ENCODE data around the gene ZNF397. TPM values are rescaled to one million over a fixed set of nuclear protein-coding genes. Genes with fewer than 3 reads are reported as not detected.
A peak's percentile ranks its signal among the peaks of the same experiment; 100 is the strongest.
"Not testable (repeated sequence)": the region's sequence is repeated elsewhere in the genome, so short reads cannot be mapped to it uniquely, and the experiment has no call there.

ZNF397 gene
- polyA plus RNA-seq (ENCODE audit: insufficient read length in 12 of 12): 10 to 100 TPM in 11 of 12 donors, not detected in 1; 25.2 to 58.6 (median 33.8) TPM
- long read RNA-seq, donor 1, full-length matches to known transcripts: 6 of 14 reads
- long read RNA-seq, donor 1, partial matches to known transcripts: 8 of 14 reads
- long read RNA-seq, donor 1, other reads (novel, unspliced or antisense): 0 of 14 reads
- long read RNA-seq, donor 2, full-length matches to known transcripts: 4 of 11 reads
- long read RNA-seq, donor 2, partial matches to known transcripts: 7 of 11 reads
- long read RNA-seq, donor 2, other reads (novel, unspliced or antisense): 0 of 11 reads
- long read RNA-seq, donor 3, partial matches to known transcripts: 0 of 2 reads
- long read RNA-seq, donor 3, other reads (novel, unspliced or antisense): 0 of 2 reads
- long read RNA-seq, donor 4, full-length matches to known transcripts: 3 of 18 reads
- long read RNA-seq, donor 4, partial matches to known transcripts: 6 of 18 reads
- long read RNA-seq, donor 4, other reads (novel, unspliced or antisense): 9 of 18 reads
- long read RNA-seq, donor 5, full-length matches to known transcripts: 3 of 3 reads
- long read RNA-seq, donor 5, partial matches to known transcripts: 0 of 3 reads
- long read RNA-seq, donor 5, other reads (novel, unspliced or antisense): 0 of 3 reads
- long read RNA-seq, donor 6, full-length matches to known transcripts: 4 of 4 reads
- long read RNA-seq, donor 6, partial matches to known transcripts: 0 of 4 reads
- long read RNA-seq, donor 6, other reads (novel, unspliced or antisense): 0 of 4 reads
- long read RNA-seq, donor 7, partial matches to known transcripts: 0 of 2 reads
- long read RNA-seq, donor 7, other reads (novel, unspliced or antisense): 0 of 2 reads
- long read RNA-seq, donor 8, full-length matches to known transcripts: 4 of 4 reads
- long read RNA-seq, donor 8, partial matches to known transcripts: 0 of 4 reads
- long read RNA-seq, donor 8, other reads (novel, unspliced or antisense): 0 of 4 reads
- long read RNA-seq, donor 9, partial matches to known transcripts: 0 of 2 reads
- long read RNA-seq, donor 9, other reads (novel, unspliced or antisense): 0 of 2 reads
- long read RNA-seq, donor 10, partial matches to known transcripts: 0 of 3 reads
- long read RNA-seq, donor 10, other reads (novel, unspliced or antisense): 0 of 3 reads
- long read RNA-seq, donor 11, partial matches to known transcripts: 0 of 3 reads
- long read RNA-seq, donor 11, other reads (novel, unspliced or antisense): 0 of 3 reads

DNA sequence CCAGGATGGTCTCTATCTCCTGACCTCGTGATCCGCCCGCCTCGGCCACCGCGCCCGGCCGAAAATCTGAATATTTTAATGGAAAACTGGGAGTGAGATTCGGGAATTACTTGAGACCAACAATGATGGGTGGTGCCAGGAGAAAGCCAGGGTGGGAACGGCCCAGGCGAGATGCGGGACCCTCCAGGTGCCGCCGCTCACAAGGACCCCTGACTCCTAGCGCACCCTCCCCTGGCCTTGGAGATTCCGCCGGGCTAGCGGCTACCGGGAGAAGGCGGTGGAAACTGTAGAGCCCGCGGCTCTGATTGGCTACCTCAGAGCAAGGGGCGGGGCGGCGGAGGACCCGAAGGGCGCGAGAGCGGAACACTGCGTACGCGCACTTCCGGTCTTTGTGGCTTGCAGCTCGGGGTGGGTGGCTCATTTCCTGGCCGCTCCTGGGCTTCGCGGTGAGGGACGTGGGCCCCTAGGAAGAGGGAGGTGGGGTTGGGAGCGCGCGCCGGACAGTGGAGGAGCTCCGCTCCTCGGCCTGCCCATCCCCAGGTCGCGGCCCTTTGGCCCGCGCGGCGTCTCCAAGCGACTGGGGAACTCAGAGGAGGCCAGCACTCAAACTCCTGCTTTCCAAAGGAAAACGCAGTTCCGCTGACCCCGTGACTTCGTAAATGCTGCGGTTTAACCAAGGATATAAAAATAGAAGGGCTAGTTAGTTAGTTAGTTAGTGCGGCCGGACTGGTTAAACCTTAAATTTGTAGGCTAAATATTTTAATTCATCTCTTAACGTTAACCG lies at the start of gene ZNF397:
TSS of gene ZNF397 (plus strand) at position 371 of the 784 bp plus-strand sequence. CDS start 1,437 bp downstream, outside the sequence.
- DNase-seq: peak; percentile 97

DNA sequence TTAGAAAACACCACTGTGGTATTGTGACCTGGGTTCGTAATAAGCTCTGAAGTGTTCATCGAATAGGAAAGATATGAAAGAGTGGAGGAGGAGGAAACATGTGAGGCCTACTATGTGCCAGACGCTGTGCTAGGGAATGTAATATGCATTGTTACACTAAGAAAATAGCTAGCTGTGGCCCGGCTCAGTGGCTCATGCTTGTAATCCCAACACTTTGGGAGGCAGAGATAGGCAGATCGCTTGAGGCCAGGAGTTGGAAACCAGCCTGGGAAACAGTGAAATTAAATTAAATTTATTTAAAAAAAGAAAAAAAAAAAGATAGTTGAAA lies 49.2 kb upstream of the ZNF397 start:
- no peak for DNase-seq

DNA sequence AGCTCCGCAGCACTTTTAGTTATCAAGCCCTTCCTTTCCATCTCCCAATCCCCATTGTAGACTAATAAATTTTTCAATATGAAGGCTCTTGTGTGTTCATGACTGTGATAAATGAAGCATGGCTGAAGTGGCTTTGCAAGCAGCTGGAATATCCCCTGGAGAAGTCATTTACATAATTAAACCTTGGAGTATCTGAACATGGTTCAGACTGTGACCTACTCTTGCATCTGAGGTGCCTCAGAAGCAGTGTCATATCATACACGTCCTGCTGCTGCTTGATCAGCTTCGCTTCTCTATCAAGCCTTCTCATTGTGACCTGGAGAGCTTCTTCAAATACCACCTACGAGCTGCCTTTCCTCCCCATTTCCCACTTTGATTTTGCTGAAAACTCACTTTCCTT lies 48.4 kb upstream of the ZNF397 start:
- DNase-seq: no peak

DNA sequence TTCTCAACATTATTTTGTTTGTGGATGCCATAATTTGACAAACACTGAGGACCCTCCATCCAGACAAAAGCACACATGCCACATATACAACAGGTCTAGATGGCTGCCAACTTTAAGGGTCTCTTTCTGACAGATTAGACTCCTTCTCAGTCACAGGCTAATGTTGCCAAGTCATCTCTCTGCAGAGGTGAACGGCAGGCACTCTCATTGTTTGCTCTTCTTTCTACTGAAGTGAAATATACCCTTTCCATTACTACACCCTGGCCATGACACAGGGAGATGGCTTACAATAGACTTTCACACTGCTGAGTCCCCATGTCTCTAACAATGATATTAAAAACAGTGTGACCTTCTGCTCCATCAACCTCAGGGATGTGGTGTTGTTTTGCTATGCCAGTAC lies 47.5 kb upstream of the ZNF397 start:
- DNase-seq: no peak

DNA sequence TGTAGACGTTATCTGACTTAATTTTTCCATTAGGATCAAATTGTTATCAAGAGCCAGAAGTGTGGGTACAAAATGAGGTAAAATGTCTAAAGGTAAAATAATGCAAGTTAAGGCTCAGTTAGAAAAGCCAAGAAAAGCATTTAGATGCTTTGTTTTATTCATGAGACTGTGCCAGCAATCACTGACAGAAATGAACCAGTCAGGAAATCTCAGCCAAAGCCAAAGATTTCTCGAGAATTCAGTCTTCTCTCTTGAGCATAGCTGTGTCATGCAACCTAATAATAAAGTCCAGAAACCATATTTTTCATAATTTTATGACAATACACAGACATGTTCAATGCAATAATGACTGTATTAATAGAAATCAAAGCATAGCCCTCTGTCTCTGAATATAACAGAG lies 43.5 kb upstream of the ZNF397 start:
- DNase-seq: no peak

DNA sequence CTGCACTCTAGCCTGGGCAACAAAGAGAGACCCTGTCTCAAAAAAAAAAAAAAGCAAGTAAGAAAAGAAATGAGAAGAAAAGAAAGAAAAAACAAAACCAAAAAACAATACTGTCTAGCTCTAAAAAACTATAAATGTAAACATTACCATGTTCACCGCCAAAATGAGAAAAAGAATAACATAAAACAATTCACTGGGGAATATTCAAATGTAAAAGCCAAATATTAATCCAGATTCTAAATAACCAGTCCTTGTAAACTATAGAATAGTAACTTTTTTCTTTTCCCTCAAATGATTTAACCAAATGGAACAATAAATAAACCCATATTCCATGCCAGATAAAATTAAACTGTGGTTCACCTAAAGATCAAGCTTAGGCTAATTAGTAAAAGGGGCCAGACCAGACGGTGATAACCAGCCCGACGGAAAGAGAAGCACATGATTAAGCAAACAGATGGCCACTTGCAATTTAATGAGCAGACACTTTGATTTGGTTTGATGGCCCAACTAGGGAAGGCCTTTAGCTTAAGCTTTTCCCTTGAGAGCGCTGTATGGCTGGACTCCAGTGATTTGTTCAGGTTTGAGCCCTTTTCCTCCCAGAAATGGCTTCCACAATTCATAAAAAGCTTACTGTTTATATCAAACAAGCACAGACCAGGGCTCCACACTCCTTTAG lies 39.4 kb upstream of the ZNF397 start:
- DNase-seq: no peak

DNA sequence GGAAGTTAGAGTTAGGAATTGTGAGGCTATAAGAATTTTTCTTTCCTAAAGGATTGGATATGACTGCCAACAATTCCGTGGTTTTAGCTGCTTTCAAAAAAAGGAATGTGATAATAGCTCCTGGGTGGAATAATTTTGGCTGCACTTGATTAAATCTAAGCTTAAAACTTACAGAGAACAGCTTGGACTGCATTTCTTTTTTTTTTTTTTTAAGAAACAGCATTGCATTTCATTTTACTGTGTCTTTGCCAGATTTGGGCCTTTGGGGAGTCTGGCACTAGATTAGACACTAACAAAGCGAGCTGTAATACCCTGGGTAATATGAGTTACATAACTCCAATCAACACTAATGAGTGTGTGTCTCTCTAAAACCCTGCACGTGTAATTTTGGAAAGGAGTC lies 37.8 kb upstream of the ZNF397 start:
- peak; percentile 76 for DNase-seq

DNA sequence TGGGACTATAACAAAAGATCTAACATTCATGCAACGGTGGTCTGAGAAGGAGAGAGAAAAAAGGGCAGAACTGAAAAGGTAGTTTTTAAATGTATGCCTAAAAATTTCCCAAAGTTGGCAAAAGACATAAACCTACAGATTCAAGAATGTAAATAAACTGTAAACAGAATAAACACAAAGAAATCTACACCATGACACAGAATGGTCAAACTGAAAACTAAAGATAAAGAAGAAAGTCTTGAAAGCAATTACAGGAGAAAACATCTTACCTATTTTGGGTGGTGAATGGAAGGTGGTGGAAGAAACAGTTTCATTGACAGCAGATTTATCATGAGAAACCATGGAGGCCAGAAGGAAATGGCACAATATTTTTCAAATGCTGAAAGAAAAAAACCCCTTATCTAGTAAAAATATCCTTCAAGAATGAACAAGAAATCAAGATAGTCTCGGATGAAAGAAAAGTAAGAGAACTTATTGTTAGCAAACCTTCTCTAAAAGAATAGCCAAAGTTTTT lies 35.6 kb upstream of the ZNF397 start:
- no peak for DNase-seq

DNA sequence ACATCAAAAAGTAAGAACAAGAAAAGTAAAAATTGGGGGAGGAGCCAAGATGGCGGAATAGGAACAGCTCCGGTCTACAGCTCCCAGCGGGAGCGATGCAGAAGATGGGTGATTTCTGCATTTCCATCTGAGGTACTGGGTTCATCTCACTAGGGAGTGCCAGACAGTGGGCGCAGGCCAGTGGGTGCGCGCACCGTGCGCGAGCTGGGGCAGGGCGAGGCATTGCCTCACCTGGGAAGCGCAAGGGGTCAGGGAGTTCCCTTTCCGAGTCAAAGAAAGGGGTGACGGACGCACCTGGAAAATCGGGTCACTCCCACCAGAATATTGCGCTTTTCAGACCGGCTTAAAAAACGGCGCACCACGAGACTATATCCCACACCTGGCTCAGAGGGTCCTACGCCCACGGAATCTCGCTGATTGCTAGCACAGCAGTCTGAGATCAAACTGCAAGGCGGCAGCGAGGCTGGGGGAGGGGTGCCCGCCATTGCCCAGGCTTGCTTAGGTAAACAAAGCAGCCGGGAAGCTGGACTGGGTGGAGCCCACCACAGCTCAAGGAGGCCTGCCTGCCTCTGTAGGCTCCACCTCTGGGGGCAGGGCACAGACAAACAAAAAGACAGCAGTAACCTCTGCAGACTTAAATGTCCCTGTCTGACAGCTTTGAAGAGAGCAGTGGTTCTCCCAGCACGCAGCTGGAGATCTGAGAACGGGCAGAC lies 34.9 kb upstream of the ZNF397 start:
- not testable (repeated sequence) for DNase-seq

DNA sequence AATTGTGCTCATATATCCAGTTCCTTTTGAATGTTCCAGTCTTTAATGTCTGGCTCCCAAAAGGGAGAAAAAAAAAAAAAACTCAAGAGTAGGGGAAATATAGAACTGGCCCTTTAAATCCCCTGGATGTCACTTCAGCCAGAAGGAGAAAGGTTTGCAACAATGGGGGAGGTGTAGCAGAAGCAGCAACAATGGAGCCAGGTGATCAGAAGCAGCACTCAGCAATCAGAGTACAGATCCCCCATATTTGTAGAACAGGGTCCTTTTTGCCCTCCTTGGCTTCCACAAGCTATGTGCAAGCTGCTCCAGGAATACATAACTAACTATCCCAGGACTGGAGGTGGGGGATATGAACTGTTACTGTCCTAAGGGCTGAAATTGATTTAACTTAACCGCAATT lies 25.8 kb upstream of the ZNF397 start:
- DNase-seq: no peak

DNA sequence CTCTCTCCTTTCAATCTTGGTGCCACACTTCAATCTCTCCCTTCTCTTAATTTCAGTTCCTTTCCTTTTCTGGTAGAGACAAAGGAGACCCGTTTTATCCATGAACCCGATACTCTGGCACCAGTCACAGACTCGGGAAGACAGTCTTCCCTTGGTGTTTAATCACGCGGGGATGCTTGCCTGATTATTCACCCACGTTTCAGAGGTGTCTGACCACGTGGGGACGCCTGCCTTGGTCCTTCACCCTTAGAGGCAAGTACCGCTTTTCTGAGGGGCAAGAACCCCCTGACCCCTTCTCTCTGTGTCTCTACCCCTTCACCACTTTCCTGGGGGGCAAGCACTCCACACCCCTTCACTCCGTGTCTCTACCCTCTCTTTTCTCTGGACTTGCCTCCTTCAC lies 24.2 kb upstream of the ZNF397 start:
- not testable (repeated sequence) for DNase-seq

DNA sequence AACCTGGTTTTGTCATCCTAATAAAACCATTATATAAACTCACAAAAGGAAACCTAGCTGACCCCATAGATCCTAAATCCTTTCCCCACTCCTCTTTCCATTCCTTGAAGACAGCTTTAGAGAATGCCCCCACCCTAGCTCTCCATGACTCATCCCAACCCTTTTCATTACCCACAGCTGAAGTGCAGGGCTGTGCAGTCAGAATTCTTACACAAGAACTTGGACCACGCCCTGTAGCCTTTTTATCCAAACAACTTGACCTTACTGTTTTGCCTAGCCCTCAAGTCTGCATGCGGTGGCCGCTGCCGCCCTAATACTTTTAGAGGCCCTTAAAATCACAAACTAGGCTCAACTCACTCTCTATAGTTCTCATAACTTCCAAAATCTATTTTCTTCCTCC lies 21.5 kb upstream of the ZNF397 start:
- DNase-seq: not testable (repeated sequence)

DNA sequence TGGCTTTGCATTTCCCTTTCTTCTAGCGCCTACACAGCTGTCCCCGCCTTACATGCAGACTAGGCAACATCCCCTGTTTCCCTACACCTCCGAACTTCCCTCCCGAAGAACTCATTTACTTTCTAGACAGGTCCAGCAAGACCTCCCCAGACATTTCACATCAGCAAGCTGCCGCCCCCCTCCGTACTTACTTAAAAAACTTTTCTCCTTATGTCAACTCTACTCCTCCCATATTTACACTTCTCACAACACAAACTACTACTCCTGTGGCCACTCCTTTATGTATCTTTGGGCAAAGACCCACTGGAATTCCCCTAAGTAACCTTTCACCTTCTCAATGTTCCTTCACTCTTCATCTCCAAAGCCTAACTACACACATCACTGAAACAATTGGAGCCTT lies 20.4 kb upstream of the ZNF397 start:
- no peak for DNase-seq

DNA sequence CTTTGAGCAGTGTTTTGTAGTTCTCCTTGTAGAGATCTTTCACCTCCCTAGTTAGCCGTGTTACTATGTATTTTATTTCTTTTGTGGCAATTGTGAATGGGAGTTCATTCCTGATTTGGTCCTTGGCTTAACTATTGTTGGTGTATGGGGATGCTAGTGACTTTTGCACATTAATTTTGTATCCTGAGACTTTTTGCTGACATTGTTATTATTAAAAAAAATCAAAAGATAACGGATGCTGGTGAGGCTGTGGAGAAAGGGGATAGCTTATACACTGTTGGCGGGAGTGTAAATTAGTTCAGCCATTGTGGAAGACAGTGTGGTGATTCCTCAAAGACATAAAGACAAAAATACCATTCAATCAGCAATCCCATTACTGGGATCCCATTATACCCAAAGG lies 17.0 kb upstream of the ZNF397 start:
- DNase-seq: no peak

DNA sequence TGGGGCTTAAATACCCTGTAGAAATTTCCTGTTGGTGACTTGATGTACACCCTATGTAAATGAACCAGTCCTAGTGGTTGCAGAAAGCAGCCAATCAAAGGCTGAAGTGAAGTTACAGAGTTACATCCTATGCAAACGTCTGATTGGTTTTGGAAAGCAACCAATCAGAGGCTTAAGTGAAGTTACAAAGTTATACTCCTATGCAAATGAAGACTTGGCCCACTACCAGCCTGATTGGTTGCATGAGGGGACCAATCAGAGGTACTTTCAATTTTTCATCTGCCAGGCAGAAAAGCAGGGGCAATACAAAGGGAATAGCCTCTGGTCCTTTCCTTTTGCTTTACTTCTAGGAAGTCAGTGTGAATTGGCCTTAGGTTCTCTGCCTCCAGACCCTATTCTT lies 13.6 kb upstream of the ZNF397 start:
- no peak for DNase-seq

DNA sequence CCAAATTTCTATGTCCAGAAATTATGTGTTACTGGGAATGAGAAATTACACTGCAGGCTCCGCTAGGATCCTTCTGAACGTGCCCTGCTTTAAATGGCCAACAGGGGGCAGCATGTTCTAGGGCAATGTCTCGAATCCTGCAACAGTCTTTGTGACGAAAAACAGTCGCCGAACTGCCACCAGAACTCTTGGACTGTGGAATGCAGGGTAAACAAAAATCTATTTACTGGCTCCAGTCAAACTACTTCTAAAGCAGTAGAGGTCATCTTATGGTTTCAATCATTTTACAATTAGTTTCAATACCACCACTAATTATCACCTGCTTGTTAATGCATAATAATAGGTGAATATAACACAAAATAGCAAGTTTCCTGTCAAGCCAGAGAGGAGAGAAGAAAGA lies 9.8 kb upstream of the ZNF397 start:
- peak; percentile 74 for DNase-seq

DNA sequence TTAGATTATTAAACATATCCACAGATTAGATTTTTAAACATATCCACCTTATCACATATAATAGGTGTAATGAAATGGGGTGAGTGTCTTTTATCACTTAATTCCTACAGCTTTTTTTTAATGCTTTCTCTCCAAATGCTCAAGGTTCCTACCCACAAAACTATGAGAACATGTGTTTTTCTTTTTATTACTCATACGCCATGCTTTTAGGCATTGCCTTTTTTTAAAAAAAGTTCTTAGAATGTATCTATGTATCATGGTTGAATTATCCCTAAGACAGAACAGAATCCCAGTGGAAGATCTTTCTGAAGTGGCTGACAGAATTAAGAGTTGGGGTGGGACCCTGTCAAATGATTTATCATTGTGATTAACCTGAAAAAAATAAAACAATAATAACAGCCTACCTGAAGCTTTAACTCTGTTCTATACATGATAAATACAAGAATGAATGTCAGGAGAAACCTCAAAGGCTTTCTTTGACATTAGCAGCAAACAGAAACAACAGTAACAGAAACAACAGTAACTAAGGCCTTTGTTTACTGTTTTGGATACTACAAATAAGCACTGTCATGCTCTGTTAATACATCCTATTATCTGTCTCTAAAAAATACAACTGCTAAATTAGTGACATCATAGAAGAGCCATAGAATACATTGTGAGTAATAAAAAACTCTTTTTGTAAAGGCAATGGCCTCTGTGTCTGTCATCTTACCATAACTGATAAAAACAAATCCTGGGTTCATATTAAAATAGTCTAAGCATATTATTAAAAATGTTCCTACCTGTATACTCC lies 4.1 kb upstream of the ZNF397 start:
- no peak for DNase-seq

DNA sequence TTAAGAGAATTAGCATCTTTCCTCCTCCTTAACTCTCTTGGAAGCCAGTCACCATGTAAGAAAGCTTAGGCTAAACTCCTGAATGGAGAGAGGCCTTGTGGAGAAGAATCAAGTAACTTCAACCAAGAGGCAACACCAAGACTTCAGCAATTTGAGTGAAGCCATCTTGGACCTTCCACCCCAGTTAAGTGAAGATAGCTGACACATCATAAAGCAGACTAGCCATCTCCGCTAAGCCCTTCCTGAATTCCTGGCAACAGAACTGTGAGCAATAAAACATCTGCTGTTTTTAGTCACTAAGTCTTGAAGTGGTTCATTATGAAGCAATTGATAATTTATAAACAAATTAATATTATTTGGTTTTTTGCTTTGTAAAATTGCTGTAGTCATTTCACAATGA lies 1.5 kb upstream of the ZNF397 start:
- DNase-seq: no peak

DNA sequence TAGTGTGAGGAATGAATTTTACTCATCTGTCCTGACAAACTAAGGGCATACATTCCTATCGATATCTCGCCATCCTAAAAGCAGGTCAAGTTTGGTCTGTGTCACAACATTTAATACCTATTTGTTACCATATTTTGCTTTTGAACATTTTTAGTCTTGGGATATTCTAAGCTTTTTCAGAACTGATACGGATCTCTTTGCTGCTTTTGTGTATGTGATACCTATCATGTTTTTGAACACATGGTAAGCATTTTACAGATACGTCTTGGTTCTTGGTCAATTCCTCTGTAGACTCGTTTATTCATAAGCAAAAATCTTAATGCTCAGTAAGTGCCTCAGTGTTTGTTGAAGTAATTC lies 592 bp downstream of the ZNF397 start:
- no peak for DNase-seq

All from muscle of arm (tissue), 14 donors.